ENCODE data around the gene VPS29. TPM values are rescaled to one million over a fixed set of nuclear protein-coding genes. Genes with fewer than 3 reads are reported as not detected.
A peak's percentile ranks its signal among the peaks of the same experiment; 100 is the strongest.

Gene VPS29
- total and polyA plus RNA-seq, 2 of the 4 experiments (the other 2 are of a cell fraction), result 122 to 150 TPM

- DNase-seq (no peak), ATAC-seq (ENCODE audit: low read depth) (no peak)
- Histone ChIP-seq H2BK120ac (ENCODE audit: low read depth, low read length) (no peak overlapping the region), H3K9me1 (ENCODE audit: insufficient read depth, low read length) (peaks cover 8% of the 10 kb centered on the region), H3K9ac (ENCODE audit: low read depth, low read length) (no peak overlapping the region), H3K4me2 (ENCODE audit: low read depth, low read length) (no peak overlapping the region), H3K14ac (replicated peaks; ENCODE audit: low read depth, low read length) (0 out of 2 replicates have a peak overlapping the region, but pooled peaks have one; percentile 36), H2BK5ac (ENCODE audit: low read depth, low read length, poor library complexity, severe bottlenecking) (no peak overlapping the region), H3K9me3 (ENCODE audit: control insufficient read depth, insufficient read depth, low read length) (no peaks in the 10 kb centered on the region), H3K27ac (ENCODE audit: insufficient read depth, low read length) (no peak overlapping the region), H3K56ac (ENCODE audit: extremely low read depth, insufficient read depth, low read length) (no peak overlapping the region), H3K36me3 (ENCODE audit: control insufficient read depth, insufficient read depth, low read length) (peaks cover 19% of the 10 kb centered on the region), H3K79me1 (ENCODE audit: low read depth in 1 of 2, low read length in 2 of 2) (peaks cover 18 to 51% of the 10 kb centered on the region in 2 experiments), H2AFZ (replicated peaks; ENCODE audit: low read length, poor library complexity) (no peak overlapping the region), H4K5ac (ENCODE audit: low read depth, low read length) (no peak overlapping the region), H3K23ac (ENCODE audit: low read depth, low read length) (no peak overlapping the region), H3K4me1 (ENCODE audit: control insufficient read depth, insufficient read depth, low read length) (peaks cover 10% of the 10 kb centered on the region), H2AK5ac (ENCODE audit: low read depth, low read length) (no peak overlapping the region), H2BK15ac (ENCODE audit: low read depth, low read length) (no peak overlapping the region), H4K91ac (ENCODE audit: insufficient read depth, low read depth, low read length) (no peak overlapping the region), H4K8ac (ENCODE audit: low read depth in 2 of 2, low read length in 2 of 2) (no peak overlapping the region), H2BK20ac (ENCODE audit: low read depth, low read length) (peak overlapping the region; percentile 29; the same call in 1 of the 2 replicates), H3K4ac (ENCODE audit: low read depth, low read length) (0 out of 2 replicates have a peak overlapping the region, but pooled peaks have one; percentile 9), H3K18ac (ENCODE audit: low read depth, low read length) (no peak overlapping the region), H2AK9ac (replicated peaks; ENCODE audit: low read depth, low read length, poor library complexity) (no peak overlapping the region), H4K20me1 (ENCODE audit: insufficient read depth, low read length) (peaks cover 5% of the 10 kb centered on the region; the same call in 1 of the 2 replicates), H3K27me3 (ENCODE audit: control insufficient read depth, insufficient read depth, low read length) (no peaks in the 10 kb centered on the region), H3K4me3 (ENCODE audit: insufficient read depth, low read depth, low read length) (no peak overlapping the region)
- dilution Hi-C loops (cut with HindIII; ENCODE audit: low sequenced_read_pairs, unreplicated experiment) (no loop called here), intact Hi-C loops (cut with micrococcal nuclease) (no loop called here), in situ Hi-C loops (cut with MboI; ENCODE audit: low sequenced_read_pairs) (no loop called here)
- WGBS, 2 experiments (ENCODE audit: extremely low coverage in 2 of 2, insufficient read length in 1 of 2), result 96% methylated on average over 4 of the region's 9 CpGs; no CpG with 5 or more reads in 1 of the 2 experiments
- no TSS peak for BruUV-seq (replicated peaks)
- TF ChIP-seq FOS (IDR thresholded peaks at IDR 0.05; ENCODE audit: low read depth, low read length), result no peak
- TF ChIP-seq, protein P1, sequence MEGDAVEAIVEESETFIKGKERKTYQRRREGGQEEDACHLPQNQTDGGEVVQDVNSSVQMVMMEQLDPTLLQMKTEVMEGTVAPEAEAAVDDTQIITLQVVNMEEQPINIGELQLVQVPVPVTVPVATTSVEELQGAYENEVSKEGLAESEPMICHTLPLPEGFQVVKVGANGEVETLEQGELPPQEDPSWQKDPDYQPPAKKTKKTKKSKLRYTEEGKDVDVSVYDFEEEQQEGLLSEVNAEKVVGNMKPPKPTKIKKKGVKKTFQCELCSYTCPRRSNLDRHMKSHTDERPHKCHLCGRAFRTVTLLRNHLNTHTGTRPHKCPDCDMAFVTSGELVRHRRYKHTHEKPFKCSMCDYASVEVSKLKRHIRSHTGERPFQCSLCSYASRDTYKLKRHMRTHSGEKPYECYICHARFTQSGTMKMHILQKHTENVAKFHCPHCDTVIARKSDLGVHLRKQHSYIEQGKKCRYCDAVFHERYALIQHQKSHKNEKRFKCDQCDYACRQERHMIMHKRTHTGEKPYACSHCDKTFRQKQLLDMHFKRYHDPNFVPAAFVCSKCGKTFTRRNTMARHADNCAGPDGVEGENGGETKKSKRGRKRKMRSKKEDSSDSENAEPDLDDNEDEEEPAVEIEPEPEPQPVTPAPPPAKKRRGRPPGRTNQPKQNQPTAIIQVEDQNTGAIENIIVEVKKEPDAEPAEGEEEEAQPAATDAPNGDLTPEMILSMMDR (conservative IDR thresholded peaks at IDR 0.05; ENCODE audit: low read depth, low read length), result no peak
- no peak for TF ChIP-seq RAD21 (IDR thresholded peaks at IDR 0.05; ENCODE audit: low read length)
- TF ChIP-seq, protein P2, sequence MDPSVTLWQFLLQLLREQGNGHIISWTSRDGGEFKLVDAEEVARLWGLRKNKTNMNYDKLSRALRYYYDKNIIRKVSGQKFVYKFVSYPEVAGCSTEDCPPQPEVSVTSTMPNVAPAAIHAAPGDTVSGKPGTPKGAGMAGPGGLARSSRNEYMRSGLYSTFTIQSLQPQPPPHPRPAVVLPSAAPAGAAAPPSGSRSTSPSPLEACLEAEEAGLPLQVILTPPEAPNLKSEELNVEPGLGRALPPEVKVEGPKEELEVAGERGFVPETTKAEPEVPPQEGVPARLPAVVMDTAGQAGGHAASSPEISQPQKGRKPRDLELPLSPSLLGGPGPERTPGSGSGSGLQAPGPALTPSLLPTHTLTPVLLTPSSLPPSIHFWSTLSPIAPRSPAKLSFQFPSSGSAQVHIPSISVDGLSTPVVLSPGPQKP (IDR thresholded peaks at IDR 0.05; ENCODE audit: borderline replicate concordance, low read depth, low read length), result no peak
- TF ChIP-seq, protein P3, sequence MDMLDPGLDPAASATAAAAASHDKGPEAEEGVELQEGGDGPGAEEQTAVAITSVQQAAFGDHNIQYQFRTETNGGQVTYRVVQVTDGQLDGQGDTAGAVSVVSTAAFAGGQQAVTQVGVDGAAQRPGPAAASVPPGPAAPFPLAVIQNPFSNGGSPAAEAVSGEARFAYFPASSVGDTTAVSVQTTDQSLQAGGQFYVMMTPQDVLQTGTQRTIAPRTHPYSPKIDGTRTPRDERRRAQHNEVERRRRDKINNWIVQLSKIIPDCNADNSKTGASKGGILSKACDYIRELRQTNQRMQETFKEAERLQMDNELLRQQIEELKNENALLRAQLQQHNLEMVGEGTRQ (IDR thresholded peaks at IDR 0.05; ENCODE audit: low read depth, low read length), result no peak
- no peak for TF ChIP-seq CHD1 (IDR thresholded peaks at IDR 0.05; ENCODE audit: low read depth, low read length)
- no peak for TF ChIP-seq CEBPB (IDR thresholded peaks at IDR 0.05; ENCODE audit: low read depth, low read length)
- TF ChIP-seq MAZ (IDR thresholded peaks at IDR 0.05; ENCODE audit: borderline replicate concordance, low read depth, low read length), result no peak
- POLR2A ChIA-PET (ENCODE audit: unreplicated experiment), result interaction anchor here (0.7 kb wide), 1 partner anchor 11 kb away, joined by 5 read pairs; no protein-coding TSS in a partner anchor
- CTCF ChIA-PET, result interaction anchor here (0.6 to 1.2 kb wide), 2 partner anchors 64 to 90 kb away, joined by 3 read pairs; no protein-coding TSS in a partner anchor
Observed at GRCh38 chr12:110537605-110538409, 35.9 kb upstream of the VPS29 start.

Data from IMR-90 (cell line).